ENCODE measurements around the gene ADRA2A.

DNA sequence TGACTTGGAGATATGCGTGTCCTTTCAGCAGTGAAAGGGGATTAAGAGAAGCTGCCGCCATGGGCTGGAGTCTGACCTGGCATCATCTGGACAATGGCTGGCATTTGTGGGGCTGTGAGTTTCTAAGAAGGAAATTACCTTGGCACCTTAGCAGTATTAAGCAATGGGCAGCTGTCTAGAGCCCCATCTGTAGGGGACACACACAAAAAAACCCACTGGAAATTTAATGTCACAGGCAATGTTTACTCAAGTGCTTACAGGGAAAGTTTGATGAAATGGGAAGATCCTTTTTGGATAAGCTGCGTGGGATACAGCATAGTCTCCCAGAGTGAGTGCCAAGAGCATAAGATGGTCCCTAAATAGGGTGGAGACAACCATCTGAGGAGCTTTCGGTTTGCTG is 25.0 kb downstream of the ADRA2A start:
- TF ChIP-seq, protein P1, sequence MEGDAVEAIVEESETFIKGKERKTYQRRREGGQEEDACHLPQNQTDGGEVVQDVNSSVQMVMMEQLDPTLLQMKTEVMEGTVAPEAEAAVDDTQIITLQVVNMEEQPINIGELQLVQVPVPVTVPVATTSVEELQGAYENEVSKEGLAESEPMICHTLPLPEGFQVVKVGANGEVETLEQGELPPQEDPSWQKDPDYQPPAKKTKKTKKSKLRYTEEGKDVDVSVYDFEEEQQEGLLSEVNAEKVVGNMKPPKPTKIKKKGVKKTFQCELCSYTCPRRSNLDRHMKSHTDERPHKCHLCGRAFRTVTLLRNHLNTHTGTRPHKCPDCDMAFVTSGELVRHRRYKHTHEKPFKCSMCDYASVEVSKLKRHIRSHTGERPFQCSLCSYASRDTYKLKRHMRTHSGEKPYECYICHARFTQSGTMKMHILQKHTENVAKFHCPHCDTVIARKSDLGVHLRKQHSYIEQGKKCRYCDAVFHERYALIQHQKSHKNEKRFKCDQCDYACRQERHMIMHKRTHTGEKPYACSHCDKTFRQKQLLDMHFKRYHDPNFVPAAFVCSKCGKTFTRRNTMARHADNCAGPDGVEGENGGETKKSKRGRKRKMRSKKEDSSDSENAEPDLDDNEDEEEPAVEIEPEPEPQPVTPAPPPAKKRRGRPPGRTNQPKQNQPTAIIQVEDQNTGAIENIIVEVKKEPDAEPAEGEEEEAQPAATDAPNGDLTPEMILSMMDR (IDR thresholded peaks at IDR 0.05) = no peak
- TF ChIP-seq EP300 (IDR thresholded peaks at IDR 0.05) (no peak), POLR2AphosphoS5 (IDR thresholded peaks at IDR 0.05) (no peak)

Measured in esophagus muscularis mucosa (tissue), 4 donors.